PC-9 (cell line): ENCODE results near the gene PLEKHG5.

Source experiments
- EZH2 ChIP-seq: fragments of 200-600 bp; sonication (generic); IDR thresholded peaks from 2 replicates; pipeline ENCODE4 v1.8.0; 2017; ENCODE audit warnings: antibody characterized with exemption, low read depth
- TF ChIP-seq, protein P1 (sequence below): fragments of 200-600 bp; sonication (generic); conservative IDR thresholded peaks from 2 replicates; pipeline ENCODE4 v1.6.1; 2017; ENCODE audit warnings: mixed run types, antibody characterized with exemption, mild to moderate bottlenecking, moderate library complexity

GRCh38 chr1:6496365-6496721 is 4.9 kb upstream of the PLEKHG5 start:
- TF ChIP-seq, protein P1, sequence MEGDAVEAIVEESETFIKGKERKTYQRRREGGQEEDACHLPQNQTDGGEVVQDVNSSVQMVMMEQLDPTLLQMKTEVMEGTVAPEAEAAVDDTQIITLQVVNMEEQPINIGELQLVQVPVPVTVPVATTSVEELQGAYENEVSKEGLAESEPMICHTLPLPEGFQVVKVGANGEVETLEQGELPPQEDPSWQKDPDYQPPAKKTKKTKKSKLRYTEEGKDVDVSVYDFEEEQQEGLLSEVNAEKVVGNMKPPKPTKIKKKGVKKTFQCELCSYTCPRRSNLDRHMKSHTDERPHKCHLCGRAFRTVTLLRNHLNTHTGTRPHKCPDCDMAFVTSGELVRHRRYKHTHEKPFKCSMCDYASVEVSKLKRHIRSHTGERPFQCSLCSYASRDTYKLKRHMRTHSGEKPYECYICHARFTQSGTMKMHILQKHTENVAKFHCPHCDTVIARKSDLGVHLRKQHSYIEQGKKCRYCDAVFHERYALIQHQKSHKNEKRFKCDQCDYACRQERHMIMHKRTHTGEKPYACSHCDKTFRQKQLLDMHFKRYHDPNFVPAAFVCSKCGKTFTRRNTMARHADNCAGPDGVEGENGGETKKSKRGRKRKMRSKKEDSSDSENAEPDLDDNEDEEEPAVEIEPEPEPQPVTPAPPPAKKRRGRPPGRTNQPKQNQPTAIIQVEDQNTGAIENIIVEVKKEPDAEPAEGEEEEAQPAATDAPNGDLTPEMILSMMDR = no peak
- no peak for TF ChIP-seq EZH2
